CD4-positive, alpha-beta T cell (primary cell): ENCODE results near the gene PEX3. TPM values are rescaled to one million over a fixed set of nuclear protein-coding genes. Genes with fewer than 3 reads are reported as not detected.

ENCODE experiments used
- ATAC-seq: fragments of 200-7000 bp; cut with Tn5 transposase; one replicate; pipeline ENCODE4 v1.10.0; 2022; ENCODE audit warnings: mild to moderate bottlenecking; ENCODE audit not compliant: poor library complexity
- CTCF ChIA-PET: fragments of 350-600 bp; sonication (Branson Sonifier 250); formaldehyde crosslinking; loops from one replicate; lab custom pipeline; 2021; ENCODE audit warnings: antibody characterized with exemption, inconsistent platforms; lab: Charles Lee
- POLR2A ChIA-PET: fragments of 350-600 bp; sonication (Branson Sonifier 250); formaldehyde crosslinking; loops from one replicate; lab custom pipeline; 2021; ENCODE audit warnings: antibody characterized with exemption, inconsistent platforms; lab: Charles Lee
- DNase-seq, 14 experiments: peaks; one replicate each; pipeline ENCODE4 v3.0.0-alpha.2; 2013 to 2020; ENCODE audit warnings: mixed read lengths in 2 of 14
- H3K27ac ChIP-seq, 2 donors: one replicate each; pipeline versions ENCODE4 v1.5.1 to v1.7.0; 2013; ENCODE audit warnings: low read length in 2 of 2, low read depth in 1 of 2, mild to moderate bottlenecking in 1 of 2
- H3K27me3 ChIP-seq, 2 experiments: 1 replicate in 1 of 2; 2 replicates in 1 of 2; pipeline versions ENCODE4 v1.6.1 to v1.7.0; 2013; ENCODE audit warnings: low read length in 2 of 2, control low read depth in 1 of 2, mild to moderate bottlenecking in 1 of 2, moderate library complexity in 1 of 2; ENCODE audit not compliant: insufficient read depth in 2 of 2, control insufficient read depth in 1 of 2
- H3K36me3 ChIP-seq: one replicate; pipeline ENCODE4 v1.6.1; 2013; ENCODE audit warnings: low read length, control low read depth; ENCODE audit not compliant: insufficient read depth
- H3K4me1 ChIP-seq: one replicate; pipeline ENCODE4 v1.6.1; 2013; ENCODE audit warnings: low read length, control low read depth; ENCODE audit not compliant: insufficient read depth
- H3K4me3 ChIP-seq: one replicate; pipeline ENCODE4 v1.5.1; 2013; ENCODE audit warnings: mild to moderate bottlenecking, low read length, moderate library complexity
- H3K9me3 ChIP-seq, 2 experiments: 1 replicate in 1 of 2; 2 replicates in 1 of 2; pipeline versions ENCODE4 v1.6.1 to v1.7.0; 2013; ENCODE audit warnings: low read length in 2 of 2, mild to moderate bottlenecking in 2 of 2, control low read depth in 1 of 2, moderate library complexity in 1 of 2; ENCODE audit not compliant: control insufficient read depth in 1 of 2, insufficient read depth in 1 of 2
- H3K27ac Mint-ChIP-seq: one replicate; pipeline ENCODE4 v1.8.0; 2020; ENCODE audit warnings: mixed read lengths
- H3K27me3 Mint-ChIP-seq: one replicate; pipeline ENCODE4 v1.8.0; 2021; ENCODE audit warnings: mixed read lengths
- H3K36me3 Mint-ChIP-seq: one replicate; pipeline ENCODE4 v1.8.0; 2021; ENCODE audit warnings: low read depth, mixed read lengths
- H3K4me1 Mint-ChIP-seq: one replicate; pipeline ENCODE4 v1.8.0; 2021; ENCODE audit warnings: low read depth, mixed read lengths
- H3K4me3 Mint-ChIP-seq: one replicate; pipeline ENCODE4 v1.8.0; 2020; ENCODE audit warnings: mild to moderate bottlenecking, mixed read lengths
- H3K9me3 Mint-ChIP-seq: one replicate; pipeline ENCODE4 v1.8.0; 2020; ENCODE audit warnings: mixed read lengths
- intact Hi-C, 2 experiments: fragments of 100-400 bp; cut with DNase I in 1 of 2; cut with micrococcal nuclease in 1 of 2; formaldehyde crosslinking; loops; one replicate each; pipeline versions ENCODE4 v1.15.1 to v1.9.0; 2023 to 2025; cut with DNase I, micrococcal nuclease
- total RNA-seq, 174 experiments: library from RNA in 2 of 174; stranded (reverse) in 2 of 174; gene quantifications; one replicate each; pipeline ENCODE4 v1.2.3 and lab custom pipeline; 2021 to 2026
- TF ChIP-seq, protein P1 (sequence below): fragments of 200-600 bp; IDR thresholded peaks from one replicate; pipeline ENCODE4 v1.8.0; 2022; ENCODE audit warnings: antibody characterized with exemption, mild to moderate bottlenecking

PEX3 gene
- total RNA-seq, 2 experiments from 2014 or later = 7.3 to 9.7 TPM

DNA sequence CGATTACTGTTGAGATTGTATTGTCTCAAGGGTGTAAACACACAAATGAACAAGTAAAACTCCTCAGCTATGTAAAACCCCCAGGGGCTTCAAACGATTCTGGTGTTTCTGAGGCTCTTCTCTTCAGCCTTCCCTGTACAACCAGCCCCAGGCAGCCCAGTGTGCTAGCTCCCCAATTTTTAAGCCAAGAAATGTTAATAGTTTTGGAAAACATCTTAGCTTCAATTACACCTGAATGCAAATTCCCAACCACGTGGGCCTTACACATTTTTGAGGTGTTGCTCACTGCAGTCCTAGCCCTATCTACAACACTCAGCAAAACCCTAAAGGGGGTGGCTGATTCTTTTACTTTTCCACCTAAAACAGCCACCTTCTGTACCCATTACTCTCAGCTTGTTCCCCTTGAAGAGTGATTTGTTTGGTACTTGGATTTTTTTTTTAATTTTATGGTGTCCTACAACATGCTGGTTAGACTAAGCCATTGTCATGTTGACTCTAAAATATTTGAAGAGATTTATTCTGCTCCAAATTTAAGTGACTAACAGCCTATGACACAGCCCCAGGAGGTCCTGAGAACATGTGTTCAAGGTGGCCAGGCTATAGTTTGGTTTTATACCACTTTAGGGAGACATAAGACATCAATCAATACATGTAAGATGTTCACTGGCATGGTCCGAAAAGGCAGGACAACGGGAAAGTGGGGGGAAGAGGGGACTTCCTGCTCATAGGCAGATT is 48.8 kb upstream of the PEX3 start:
- Mint-ChIP-seq H3K4me1 (peaks cover 32% of the 10 kb centered on the region), H3K36me3 (no peaks in the 10 kb centered on the region), H3K9me3 (no peaks in the 10 kb centered on the region), H3K27ac (no peak overlapping the region), H3K27me3 (peaks cover 6% of the 10 kb centered on the region), H3K4me3 (no peak overlapping the region)
- Histone ChIP-seq H3K36me3 (no peaks in the 10 kb centered on the region), H3K27ac (no peak overlapping the region), H3K4me3 (no peak overlapping the region), H3K4me1 (peaks cover 26% of the 10 kb centered on the region), H3K9me3 (no peaks in the 10 kb centered on the region), H3K27me3 (no peaks in the 10 kb centered on the region)
- intact Hi-C loops = no loop called here
- ChIA-PET CTCF (interaction anchor here (1.1 kb wide), 1 partner anchor 26 kb away, joined by 4 read pairs; no protein-coding TSS in a partner anchor), POLR2A (interaction anchor here (1.2 kb wide), 1 partner anchor 49 kb away, joined by 3 read pairs; the partner anchor contains the start of genes ADAT2 and PEX3)
- DNase-seq (no peak), ATAC-seq (no peak)
- TF ChIP-seq, protein P1, sequence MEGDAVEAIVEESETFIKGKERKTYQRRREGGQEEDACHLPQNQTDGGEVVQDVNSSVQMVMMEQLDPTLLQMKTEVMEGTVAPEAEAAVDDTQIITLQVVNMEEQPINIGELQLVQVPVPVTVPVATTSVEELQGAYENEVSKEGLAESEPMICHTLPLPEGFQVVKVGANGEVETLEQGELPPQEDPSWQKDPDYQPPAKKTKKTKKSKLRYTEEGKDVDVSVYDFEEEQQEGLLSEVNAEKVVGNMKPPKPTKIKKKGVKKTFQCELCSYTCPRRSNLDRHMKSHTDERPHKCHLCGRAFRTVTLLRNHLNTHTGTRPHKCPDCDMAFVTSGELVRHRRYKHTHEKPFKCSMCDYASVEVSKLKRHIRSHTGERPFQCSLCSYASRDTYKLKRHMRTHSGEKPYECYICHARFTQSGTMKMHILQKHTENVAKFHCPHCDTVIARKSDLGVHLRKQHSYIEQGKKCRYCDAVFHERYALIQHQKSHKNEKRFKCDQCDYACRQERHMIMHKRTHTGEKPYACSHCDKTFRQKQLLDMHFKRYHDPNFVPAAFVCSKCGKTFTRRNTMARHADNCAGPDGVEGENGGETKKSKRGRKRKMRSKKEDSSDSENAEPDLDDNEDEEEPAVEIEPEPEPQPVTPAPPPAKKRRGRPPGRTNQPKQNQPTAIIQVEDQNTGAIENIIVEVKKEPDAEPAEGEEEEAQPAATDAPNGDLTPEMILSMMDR = no peak

DNA sequence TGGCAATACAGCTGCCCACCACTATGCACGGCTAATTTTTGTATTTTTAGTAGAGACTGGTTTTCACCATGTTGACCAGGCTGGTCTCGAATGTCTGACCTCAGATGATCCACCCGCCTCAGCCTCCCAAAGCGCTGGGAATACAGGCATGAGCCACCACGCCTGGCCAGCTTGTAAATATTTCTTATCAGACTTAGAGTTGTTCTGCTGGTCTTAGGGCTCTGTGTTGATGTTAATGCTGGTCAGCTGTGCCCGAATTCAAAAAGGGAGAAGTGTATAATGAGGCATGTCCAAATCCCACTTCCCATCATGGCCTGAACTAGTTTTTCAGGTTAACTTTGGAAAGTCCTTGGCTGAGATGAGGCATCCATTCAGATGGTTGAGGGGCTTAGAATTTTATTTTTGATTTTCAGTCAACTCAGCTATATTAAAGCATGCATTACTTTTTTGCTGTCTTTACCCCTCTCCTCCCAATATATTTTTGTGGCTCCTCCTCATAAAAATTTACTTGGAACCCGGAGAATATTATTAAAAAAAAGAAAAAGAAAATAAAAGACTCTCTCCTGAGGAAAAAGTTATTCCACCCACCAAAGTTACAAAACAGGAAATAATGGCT is 47.8 kb upstream of the PEX3 start:
- peaks cover 30% of the 10 kb centered on the region for H3K4me1 Mint-ChIP-seq
- H3K36me3 Mint-ChIP-seq = no peaks in the 10 kb centered on the region
- intact Hi-C loops = no loop called here
- no peak overlapping the region for H3K27ac Mint-ChIP-seq
- H3K4me3 ChIP-seq = no peak overlapping the region
- H3K27me3 Mint-ChIP-seq = peaks cover 6% of the 10 kb centered on the region
- H3K36me3 ChIP-seq = no peaks in the 10 kb centered on the region
- no peak overlapping the region for H3K27ac ChIP-seq
- ChIA-PET CTCF (interaction anchor here (0.5 kb wide), 1 partner anchor 23 kb away, joined by 3 read pairs; no protein-coding TSS in a partner anchor), POLR2A (no interaction called here)
- TF ChIP-seq, protein P1 = no peak
- H3K9me3 Mint-ChIP-seq = no peaks in the 10 kb centered on the region
- H3K4me3 Mint-ChIP-seq = no peak overlapping the region
- DNase-seq (no peak), ATAC-seq (no peak)
- H3K9me3 ChIP-seq = no peaks in the 10 kb centered on the region
- H3K27me3 ChIP-seq = no peaks in the 10 kb centered on the region
- peaks cover 16% of the 10 kb centered on the region for H3K4me1 ChIP-seq

DNA sequence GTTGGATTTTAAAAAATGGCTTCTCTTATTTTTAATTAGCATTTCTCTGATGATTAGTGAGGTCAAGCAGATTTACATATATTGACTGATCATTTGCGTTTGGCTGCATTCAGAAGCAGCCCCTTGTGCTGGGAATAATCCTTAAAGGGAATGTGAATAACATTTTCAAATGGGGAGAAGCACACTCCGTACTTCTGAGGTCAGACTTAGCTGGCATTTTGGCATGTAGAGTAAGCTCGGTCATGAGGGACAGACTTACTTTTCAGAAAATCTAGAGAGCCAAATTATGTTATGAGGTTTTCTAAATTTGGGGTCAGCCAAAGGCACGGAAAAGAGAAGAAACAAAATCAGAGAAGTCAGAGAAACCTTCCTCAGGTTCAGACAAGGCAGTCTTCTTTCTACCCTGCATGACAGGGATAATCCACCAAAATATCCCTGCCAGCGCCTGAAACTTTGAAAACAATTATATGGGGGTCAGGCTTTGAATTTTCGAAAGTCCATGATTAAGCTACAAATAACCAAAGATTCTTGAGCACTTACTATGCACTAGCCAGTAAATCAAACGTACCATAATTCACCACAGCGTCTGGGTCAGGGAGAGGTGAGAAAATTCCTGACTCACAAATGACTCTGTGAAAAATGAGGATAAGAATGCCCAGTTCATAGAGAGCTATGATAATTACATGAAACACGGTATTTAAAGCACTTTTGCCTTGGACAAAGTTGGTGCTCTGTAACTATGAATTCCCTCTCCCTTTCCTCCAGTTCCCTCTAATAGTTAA is 45.0 kb upstream of the PEX3 start:
- CTCF ChIA-PET = no interaction called here
- POLR2A ChIA-PET = no interaction called here
- no peaks in the 10 kb centered on the region for H3K9me3 Mint-ChIP-seq
- H3K36me3 ChIP-seq = no peaks in the 10 kb centered on the region
- H3K36me3 Mint-ChIP-seq = no peaks in the 10 kb centered on the region
- no peak overlapping the region for H3K27ac ChIP-seq
- peaks cover 6% of the 10 kb centered on the region for H3K27me3 Mint-ChIP-seq
- intact Hi-C loops = no loop called here
- H3K27me3 ChIP-seq = no peaks in the 10 kb centered on the region
- TF ChIP-seq, protein P1 = no peak
- peaks cover 11% of the 10 kb centered on the region for H3K4me1 ChIP-seq
- H3K27ac Mint-ChIP-seq = no peak overlapping the region
- no peak overlapping the region for H3K4me3 ChIP-seq
- ATAC-seq = no peak
- peaks cover 0 to 5% of the 10 kb centered on the region in 2 experiments for H3K9me3 ChIP-seq
- no peak for DNase-seq
- no peak overlapping the region for H3K4me3 Mint-ChIP-seq
- peaks cover 17% of the 10 kb centered on the region for H3K4me1 Mint-ChIP-seq
